Smooth muscle cell (in vitro differentiated cells): Measurements from ENCODE around the gene ACSM2A. TPM values are rescaled to one million over a fixed set of nuclear protein-coding genes. Genes with fewer than 3 reads are reported as not detected.
"Not testable (repeated sequence)": the region's sequence is repeated elsewhere in the genome, so short reads cannot be mapped to it uniquely, and the experiment has no call there.

Source experiments
- DNase-seq: peaks from one replicate; lab custom pipeline; 2025; ENCODE audit not compliant: unreplicated experiment; lab: John Stamatoyannopoulos, UW
- H2AFZ ChIP-seq: fragments of 200-600 bp; sonication (generic); 2 replicates; pipeline ENCODE4 v1.6.0; 2016; ENCODE audit warnings: antibody characterized with exemption, low read depth, mild to moderate bottlenecking
- H3F3A ChIP-seq: fragments of 200-600 bp; sonication (generic); 2 replicates; pipeline ENCODE4 v1.6.0; 2017; ENCODE audit warnings: antibody characterized with exemption, low read depth
- H3K27ac ChIP-seq: fragments of 200-600 bp; sonication (generic); 2 replicates; pipeline ENCODE4 v1.5.1; 2016; ENCODE audit warnings: low read depth, mild to moderate bottlenecking
- H3K27me3 ChIP-seq: fragments of 200-600 bp; sonication (generic); 2 replicates; pipeline ENCODE4 v1.6.1; 2016; ENCODE audit warnings: low read depth, mild to moderate bottlenecking
- H3K36me3 ChIP-seq: fragments of 200-600 bp; sonication (generic); 2 replicates; pipeline ENCODE4 v1.5.1; 2016; ENCODE audit warnings: low read depth
- H3K4me1 ChIP-seq: fragments of 200-600 bp; sonication (generic); 2 replicates; pipeline ENCODE4 v1.5.1; 2016; ENCODE audit warnings: low read depth
- H3K4me2 ChIP-seq: fragments of 200-600 bp; sonication (generic); 2 replicates; pipeline ENCODE4 v1.6.0; 2016; ENCODE audit warnings: mild to moderate bottlenecking
- H3K4me3 ChIP-seq: fragments of 200-600 bp; sonication (generic); 2 replicates; pipeline ENCODE4 v1.5.1; 2016; ENCODE audit warnings: mild to moderate bottlenecking
- H3K79me2 ChIP-seq: fragments of 200-600 bp; sonication (generic); 2 replicates; pipeline ENCODE4 v1.6.0; 2016; ENCODE audit warnings: low read depth, mild to moderate bottlenecking
- H3K9ac ChIP-seq: fragments of 200-600 bp; sonication (generic); 2 replicates; pipeline ENCODE4 v1.6.0; 2016; ENCODE audit warnings: low read depth
- H3K9me3 ChIP-seq: fragments of 200-600 bp; sonication (generic); replicated peaks from 2 replicates; pipeline ENCODE4 v1.5.1; 2016; ENCODE audit warnings: low read depth
- H4K20me1 ChIP-seq: fragments of 200-600 bp; sonication (generic); 2 replicates; pipeline ENCODE4 v1.6.0; 2016; ENCODE audit warnings: low read depth
- WGBS: methylation state at CpG from one replicate; pipeline ENCODE4 v1.1.7; 2016; ENCODE audit warnings: low lambda C conversion rate; 5-methylcytosine and 5-hydroxymethylcytosine counted together
- polyA plus RNA-seq: library from polyadenylated mRNA; unstranded; fragments of >200 nt; fragmentation: Nextera tagmentation; extraction: Ambion mirVana; gene quantifications from 2 replicates; pipeline ENCODE4 v1.2.1, GENCODE V29; 2016
- total RNA-seq: library from RNA; depleted of rRNA; stranded (reverse); fragments of >200 nt; gene quantifications from 2 replicates; pipeline ENCODE4 v1.2.3, GENCODE V29; 2014
- TF ChIP-seq, protein P1 (sequence below): fragments of 200-600 bp; sonication (generic); IDR thresholded peaks from 2 replicates; pipeline ENCODE4 v1.5.1; 2017; ENCODE audit warnings: borderline replicate concordance, mild to moderate bottlenecking, antibody characterized with exemption; ENCODE audit not compliant: insufficient read depth, poor library complexity, severe bottlenecking

ACSM2A gene
- total and polyA plus RNA-seq, 2 experiments from 2014 or later, result not detected

- not testable (repeated sequence) for H4K20me1 ChIP-seq, H3K9ac ChIP-seq, H3K36me3 ChIP-seq, H3K4me1 ChIP-seq, H3K4me3 ChIP-seq, H3K4me2 ChIP-seq, DNase-seq, H3K27ac ChIP-seq, H3K27me3 ChIP-seq, H3K79me2 ChIP-seq, H3F3A ChIP-seq, H2AFZ ChIP-seq, H3K9me3 ChIP-seq
- 91% methylated on average over 1 of the region's 1 CpG for WGBS
Observed at GRCh38 chr16:20440731-20441130, 10.6 kb upstream of the ACSM2A start.

DNA sequence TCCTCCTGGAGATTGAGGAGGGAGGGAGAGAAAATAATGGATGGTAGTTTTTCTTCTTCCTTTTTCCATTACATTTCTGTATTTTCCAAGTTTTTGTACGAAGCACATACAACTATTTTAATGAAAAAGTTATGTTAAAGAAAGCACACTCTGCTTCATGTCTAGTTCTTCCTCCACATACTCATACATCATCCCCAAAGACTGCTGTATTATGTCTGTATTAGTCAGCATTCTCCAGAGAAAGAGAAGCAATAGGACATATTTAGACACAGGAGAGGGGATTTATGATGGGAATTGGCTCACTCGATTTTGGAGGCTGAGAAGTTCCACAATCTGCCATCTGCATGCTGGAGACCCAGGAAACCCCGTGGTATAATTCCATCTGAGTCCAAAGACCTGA, 10.1 kb upstream of the ACSM2A start:
- WGBS, result 59% methylated on average over 3 of the region's 3 CpGs
- no peaks in the 10 kb centered on the region for H3K79me2 ChIP-seq
- TF ChIP-seq, protein P1, sequence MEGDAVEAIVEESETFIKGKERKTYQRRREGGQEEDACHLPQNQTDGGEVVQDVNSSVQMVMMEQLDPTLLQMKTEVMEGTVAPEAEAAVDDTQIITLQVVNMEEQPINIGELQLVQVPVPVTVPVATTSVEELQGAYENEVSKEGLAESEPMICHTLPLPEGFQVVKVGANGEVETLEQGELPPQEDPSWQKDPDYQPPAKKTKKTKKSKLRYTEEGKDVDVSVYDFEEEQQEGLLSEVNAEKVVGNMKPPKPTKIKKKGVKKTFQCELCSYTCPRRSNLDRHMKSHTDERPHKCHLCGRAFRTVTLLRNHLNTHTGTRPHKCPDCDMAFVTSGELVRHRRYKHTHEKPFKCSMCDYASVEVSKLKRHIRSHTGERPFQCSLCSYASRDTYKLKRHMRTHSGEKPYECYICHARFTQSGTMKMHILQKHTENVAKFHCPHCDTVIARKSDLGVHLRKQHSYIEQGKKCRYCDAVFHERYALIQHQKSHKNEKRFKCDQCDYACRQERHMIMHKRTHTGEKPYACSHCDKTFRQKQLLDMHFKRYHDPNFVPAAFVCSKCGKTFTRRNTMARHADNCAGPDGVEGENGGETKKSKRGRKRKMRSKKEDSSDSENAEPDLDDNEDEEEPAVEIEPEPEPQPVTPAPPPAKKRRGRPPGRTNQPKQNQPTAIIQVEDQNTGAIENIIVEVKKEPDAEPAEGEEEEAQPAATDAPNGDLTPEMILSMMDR, result no peak
- DNase-seq, result no peak
- no peaks in the 10 kb centered on the region for H3K4me1 ChIP-seq
- H2AFZ ChIP-seq, result no peak overlapping the region
- H3K4me3 ChIP-seq, result no peak overlapping the region
- no peaks in the 10 kb centered on the region for H4K20me1 ChIP-seq
- no peak overlapping the region for H3K9ac ChIP-seq
- no peaks in the 10 kb centered on the region for H3K27me3 ChIP-seq
- H3K27ac ChIP-seq, result no peak overlapping the region
- H3K4me2 ChIP-seq, result no peak overlapping the region
- H3K9me3 ChIP-seq, result no peaks in the 10 kb centered on the region
- H3F3A ChIP-seq, result no peaks in the 10 kb centered on the region
- H3K36me3 ChIP-seq, result no peaks in the 10 kb centered on the region

DNA sequence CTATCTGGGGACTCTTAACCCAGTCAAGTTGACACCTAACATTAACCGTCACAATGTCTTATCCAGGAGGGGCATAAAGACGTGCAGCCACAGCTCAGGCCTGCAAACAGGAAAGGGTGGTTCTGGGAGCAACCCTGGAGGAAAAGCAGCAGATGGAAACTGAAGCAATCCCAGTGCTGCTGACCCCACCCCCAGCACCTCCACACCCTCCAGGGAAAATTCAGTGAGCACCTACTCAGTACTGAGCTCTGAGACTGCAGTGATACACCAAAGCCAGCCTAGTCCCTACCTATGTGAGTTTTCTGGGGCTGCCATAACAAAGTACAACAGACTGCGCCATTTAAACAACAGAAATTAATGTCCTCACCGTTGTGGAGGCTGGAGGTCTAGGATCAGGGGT, 9.5 kb upstream of the ACSM2A start:
- H3K9me3 ChIP-seq, H3K4me1 ChIP-seq, H3K27ac ChIP-seq, H3K79me2 ChIP-seq, DNase-seq, H3K36me3 ChIP-seq, H3K4me3 ChIP-seq, H3K9ac ChIP-seq, H3K4me2 ChIP-seq, H4K20me1 ChIP-seq, H3K27me3 ChIP-seq, H3F3A ChIP-seq, H2AFZ ChIP-seq: not testable (repeated sequence)
- 92% methylated on average over 2 of the region's 4 CpGs for WGBS

DNA sequence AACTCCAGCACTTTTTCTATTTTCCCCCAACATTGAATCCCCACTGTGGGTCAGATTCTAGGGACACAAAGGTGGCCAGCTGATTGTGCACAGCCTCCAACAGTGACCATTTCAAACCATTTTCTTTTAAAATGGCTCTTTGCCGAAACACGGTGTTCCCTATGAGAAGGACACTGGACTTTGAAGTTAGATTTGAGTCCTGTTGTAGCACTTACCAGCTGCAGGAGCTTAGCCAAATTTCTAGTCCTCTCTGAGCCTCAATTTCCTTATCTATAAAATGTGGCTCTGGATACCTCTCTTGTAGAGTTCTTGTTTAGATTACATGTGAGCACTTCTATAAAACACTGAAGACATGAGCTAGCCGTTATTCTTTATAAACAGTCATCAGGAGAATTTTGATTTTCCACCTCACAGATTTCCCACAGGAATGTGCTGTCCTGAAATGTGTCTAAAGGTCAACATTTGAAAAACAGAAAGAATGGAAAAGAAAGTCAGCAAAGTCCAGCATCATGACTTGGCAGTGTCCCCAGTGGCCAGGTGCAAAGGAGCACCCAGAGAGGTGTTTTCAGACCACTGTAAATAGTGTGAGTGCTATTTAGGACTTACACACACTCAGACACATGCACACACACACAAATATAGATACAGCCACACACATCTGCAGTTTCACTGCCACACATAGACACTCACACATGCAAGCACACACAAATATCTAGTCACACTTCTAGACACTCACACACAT, 4.5 kb upstream of the ACSM2A start:
- H3K4me3 ChIP-seq, H3K9ac ChIP-seq, DNase-seq, H3K36me3 ChIP-seq, H3K79me2 ChIP-seq, H3F3A ChIP-seq, H4K20me1 ChIP-seq, H3K9me3 ChIP-seq, H3K27me3 ChIP-seq, H3K4me1 ChIP-seq, H3K27ac ChIP-seq, H3K4me2 ChIP-seq, H2AFZ ChIP-seq: not testable (repeated sequence)
- no CpG with 5 or more reads among the region's 3 CpGs for WGBS

GRCh38 chr16:20453633-20454032, 2.3 kb downstream of the ACSM2A start:
- not testable (repeated sequence) for DNase-seq, H3F3A ChIP-seq, H2AFZ ChIP-seq, H3K36me3 ChIP-seq, H4K20me1 ChIP-seq, H3K27ac ChIP-seq, H3K9ac ChIP-seq, H3K4me2 ChIP-seq, H3K9me3 ChIP-seq, H3K79me2 ChIP-seq, H3K4me3 ChIP-seq, H3K4me1 ChIP-seq, H3K27me3 ChIP-seq
- WGBS, result 91% methylated on average over 2 of the region's 5 CpGs

GRCh38 chr16:20459227-20459626, 7.9 kb downstream of the ACSM2A start:
- H3F3A ChIP-seq, H3K27ac ChIP-seq, H3K79me2 ChIP-seq, DNase-seq, H3K4me1 ChIP-seq, H3K9me3 ChIP-seq, H4K20me1 ChIP-seq, H3K4me2 ChIP-seq, H3K9ac ChIP-seq, H3K36me3 ChIP-seq, H3K27me3 ChIP-seq, H2AFZ ChIP-seq, H3K4me3 ChIP-seq: not testable (repeated sequence)
- WGBS, result 86% methylated on average over 2 of the region's 2 CpGs

DNA sequence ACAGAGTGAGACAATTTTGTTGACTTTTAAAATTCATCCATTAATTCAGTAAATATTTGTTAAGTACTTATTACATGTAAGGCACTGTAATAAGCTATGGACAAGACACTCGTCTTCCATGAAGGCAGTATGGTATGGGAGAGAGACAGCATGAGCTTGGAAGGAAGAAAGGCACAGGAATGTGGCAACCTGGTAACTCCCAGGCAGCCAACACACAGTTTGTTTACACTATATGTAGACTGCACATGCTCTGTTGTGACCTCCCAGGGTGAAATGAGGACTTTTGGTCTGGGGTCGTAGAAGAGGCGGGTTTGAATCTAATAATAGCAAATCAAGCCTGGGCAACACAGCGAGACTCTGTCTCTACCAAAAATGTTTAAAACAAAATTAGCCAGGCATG, 9.0 kb downstream of the ACSM2A start:
- not testable (repeated sequence) for H3K4me1 ChIP-seq, H3K27ac ChIP-seq, H3K4me3 ChIP-seq, H3K9ac ChIP-seq, H3K36me3 ChIP-seq, H3K27me3 ChIP-seq, H3K4me2 ChIP-seq, H3K9me3 ChIP-seq, H2AFZ ChIP-seq, H3K79me2 ChIP-seq, H3F3A ChIP-seq, DNase-seq, H4K20me1 ChIP-seq
- WGBS, result 77% methylated on average over 1 of the region's 4 CpGs

GRCh38 chr16:20468954-20469353, 17.6 kb downstream of the ACSM2A start:
- not testable (repeated sequence) for H3F3A ChIP-seq, H3K4me2 ChIP-seq

More at GRCh38 chr16:20468954-20469353, 17.6 kb downstream of the ACSM2A start:
- H3K9me3 ChIP-seq, H3K4me3 ChIP-seq, H3K27me3 ChIP-seq, DNase-seq, H3K27ac ChIP-seq, H2AFZ ChIP-seq, H3K9ac ChIP-seq, H3K79me2 ChIP-seq, H3K36me3 ChIP-seq, H4K20me1 ChIP-seq, H3K4me1 ChIP-seq: not testable (repeated sequence)
